RPMI7951 (cell line): Measurements from ENCODE around the gene TMEM121B. TPM values are rescaled to one million over a fixed set of nuclear protein-coding genes. Genes with fewer than 3 reads are reported as not detected.

ENCODE experiments used
- DNase-seq: peaks from one replicate; pipeline ENCODE4 v3.0.0-alpha.2; 2012; ENCODE audit warnings: low read depth
- total RNA-seq: library from RNA; depleted of rRNA; stranded (reverse); fragments of >200 nt; shearing (Covaris generic); gene quantifications from 2 replicates; pipeline ENCODE4 v1.2.3, GENCODE V29; 2014

The TMEM121B gene
- total RNA-seq, 1 experiment from 2014 or later = not detected

- no peak for DNase-seq
Measured at GRCh38 chr22:17110791-17111550, 10.2 kb downstream of the TMEM121B start.

- DNase-seq = no peak
Measured at GRCh38 chr22:17109976-17110375, 11.2 kb downstream of the TMEM121B start.

- DNase-seq = no peak
Measured at GRCh38 chr22:17109113-17109865, 11.9 kb downstream of the TMEM121B start.

- no peak for DNase-seq
Measured at GRCh38 chr22:17108256-17109112, 12.7 kb downstream of the TMEM121B start.

- DNase-seq = no peak
Measured at GRCh38 chr22:17107547-17107810, 13.7 kb downstream of the TMEM121B start.

GRCh38 chr22:17106785-17107546 lies 14.2 kb downstream of the TMEM121B start:
- no peak for DNase-seq

GRCh38 chr22:17106161-17106784 lies 14.9 kb downstream of the TMEM121B start:
- no peak for DNase-seq

GRCh38 chr22:17105143-17106129 lies 15.7 kb downstream of the TMEM121B start:
- no peak for DNase-seq

GRCh38 chr22:17104336-17104935 lies 16.7 kb downstream of the TMEM121B start:
- no peak for DNase-seq

- DNase-seq = no peak
Measured at GRCh38 chr22:17103351-17103750, 17.8 kb downstream of the TMEM121B start.

GRCh38 chr22:17102297-17102667 lies 18.9 kb downstream of the TMEM121B start:
- no peak for DNase-seq

GRCh38 chr22:17101475-17102296 lies 19.5 kb downstream of the TMEM121B start:
- DNase-seq = no peak

- DNase-seq = no peak
Measured at GRCh38 chr22:17100621-17101020, 20.5 kb downstream of the TMEM121B start.

- no peak for DNase-seq
Measured at GRCh38 chr22:17098379-17098819, 22.8 kb downstream of the TMEM121B start.

GRCh38 chr22:17097701-17098100 lies 23.5 kb downstream of the TMEM121B start:
- DNase-seq = no peak

- DNase-seq = no peak
Measured at GRCh38 chr22:17097062-17097461, 24.1 kb downstream of the TMEM121B start.

GRCh38 chr22:17096071-17096470 lies 25.1 kb downstream of the TMEM121B start:
- DNase-seq = no peak

- DNase-seq = no peak
Measured at GRCh38 chr22:17095538-17095937, 25.6 kb downstream of the TMEM121B start.

- DNase-seq = no peak
Measured at GRCh38 chr22:17093081-17093480, 28.1 kb downstream of the TMEM121B start.
